ENCODE measurements around the gene NOP53. TPM values are rescaled to one million over a fixed set of nuclear protein-coding genes. Genes with fewer than 3 reads are reported as not detected.

NOP53 gene
- total and polyA plus RNA-seq, 5 experiments from 2014 or later: 266 to 882 (median 443) TPM

Other genes starting within 250 kb of the NOP53 start
- 10 to 100 TPM; 85.3 to 92.3 TPM for gene NAPA, start 230.5 kb upstream of the NOP53 start, total RNA-seq
- 100 to 1,000 TPM in 1 of 3 donors, 10 to 100 TPM in 2; 88.7 to 116 (median 89.6) TPM for gene NAPA, start 230.5 kb upstream of the NOP53 start, polyA plus RNA-seq
- under 1 TPM; 0.85 to 0.86 TPM for gene ZNF541, start 172.4 kb upstream of the NOP53 start, total RNA-seq
- under 1 TPM in 1 of 3 donors, not detected in 2; 0.27 TPM for gene ZNF541, start 172.4 kb upstream of the NOP53 start, polyA plus RNA-seq
- gene BICRA, start 136.4 kb upstream of the NOP53 start, total RNA-seq: 10 to 100 TPM; 32.7 to 35.5 TPM
- gene BICRA, start 136.4 kb upstream of the NOP53 start, polyA plus RNA-seq: 1 to 10 TPM in 1 of 3 donors, under 1 TPM in 2; 0.23 to 1.4 (median 0.50) TPM
- gene EHD2, start 32.1 kb upstream of the NOP53 start, total RNA-seq: not detected
- gene EHD2, start 32.1 kb upstream of the NOP53 start, polyA plus RNA-seq: not detected
- gene SELENOW, start 33.2 kb downstream of the NOP53 start, total RNA-seq: 10 to 100 TPM; 93.3 to 97.4 TPM
- gene SELENOW, start 33.2 kb downstream of the NOP53 start, polyA plus RNA-seq: 100 to 1,000 TPM; 312 to 427 (median 418) TPM
- not detected for gene TPRX1, start 59.0 kb downstream of the NOP53 start, total RNA-seq
- not detected for gene TPRX1, start 59.0 kb downstream of the NOP53 start, polyA plus RNA-seq
- not detected for gene CRX, start 76.4 kb downstream of the NOP53 start, total RNA-seq
- not detected for gene CRX, start 76.4 kb downstream of the NOP53 start, polyA plus RNA-seq
- not detected for gene TPRX2, start 113.7 kb downstream of the NOP53 start, total RNA-seq
- gene TPRX2, start 113.7 kb downstream of the NOP53 start, polyA plus RNA-seq: not detected
- not detected for gene SULT2A1, start 140.8 kb downstream of the NOP53 start, total RNA-seq
- not detected for gene SULT2A1, start 140.8 kb downstream of the NOP53 start, polyA plus RNA-seq
- gene BSPH1, start 246.6 kb downstream of the NOP53 start, total RNA-seq: not detected
- not detected for gene BSPH1, start 246.6 kb downstream of the NOP53 start, polyA plus RNA-seq
- not detected for gene ELSPBP1, start 249.1 kb downstream of the NOP53 start, total RNA-seq
- not detected for gene ELSPBP1, start 249.1 kb downstream of the NOP53 start, polyA plus RNA-seq

Data from naive thymus-derived CD8-positive, alpha-beta T cell (primary cell).